GM12873 (cell line): ENCODE measurements around the gene TMEM191C.

Experiments used
- TF ChIP-seq, protein P1 (sequence below): IDR thresholded peaks from 2 replicates; pipeline ENCODE4 v1.5.1; 2012; ENCODE audit warnings: low read depth, mild to moderate bottlenecking, moderate library complexity, low read length, control low read depth; ENCODE audit not compliant: insufficient read depth; ENCODE audit errors: missing control alignments

TMEM191C gene

DNA sequence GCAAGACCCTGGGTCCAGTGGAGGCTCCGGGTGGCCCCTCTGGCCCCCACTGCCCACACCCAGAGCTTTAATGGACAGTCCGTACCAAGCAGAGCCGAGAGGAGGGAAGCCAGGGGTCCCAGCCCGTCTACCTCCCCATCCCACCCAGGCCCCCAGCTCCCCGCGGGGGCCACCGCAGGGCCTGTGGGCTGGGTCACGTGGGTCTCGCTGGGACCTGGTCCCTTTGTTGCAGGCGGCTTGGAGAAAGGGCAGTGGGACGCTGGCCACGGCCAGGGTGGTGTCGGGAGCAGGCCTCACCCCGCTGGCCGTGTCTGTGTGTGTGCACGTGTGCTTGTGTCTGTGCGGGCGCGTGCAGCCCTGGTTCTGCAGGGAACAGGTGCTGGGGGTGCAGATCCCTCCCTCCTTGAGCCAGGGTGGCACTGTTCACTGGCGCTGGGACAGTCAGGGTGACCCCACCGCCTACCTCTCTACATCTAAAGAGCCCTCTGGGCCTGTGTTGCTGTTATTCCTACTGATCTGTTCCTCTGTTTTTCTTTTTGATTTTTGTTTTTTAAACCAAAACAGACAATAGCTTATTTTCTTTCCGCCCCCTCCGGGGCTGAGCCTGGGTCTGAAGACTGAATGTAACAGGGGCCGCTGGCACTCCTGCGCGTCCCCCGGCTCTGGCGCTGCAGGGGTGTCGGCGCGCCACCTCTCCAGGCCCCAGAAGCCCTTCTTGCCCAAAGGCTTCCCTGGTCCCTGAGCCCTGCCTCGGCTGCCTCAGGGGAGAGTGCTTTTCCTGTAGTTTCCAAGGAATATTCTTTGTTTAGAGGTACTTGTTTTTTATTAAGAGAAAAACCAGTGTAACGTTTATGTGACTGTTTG is 20.1 kb upstream of the TMEM191C start:
- TF ChIP-seq, protein P1, sequence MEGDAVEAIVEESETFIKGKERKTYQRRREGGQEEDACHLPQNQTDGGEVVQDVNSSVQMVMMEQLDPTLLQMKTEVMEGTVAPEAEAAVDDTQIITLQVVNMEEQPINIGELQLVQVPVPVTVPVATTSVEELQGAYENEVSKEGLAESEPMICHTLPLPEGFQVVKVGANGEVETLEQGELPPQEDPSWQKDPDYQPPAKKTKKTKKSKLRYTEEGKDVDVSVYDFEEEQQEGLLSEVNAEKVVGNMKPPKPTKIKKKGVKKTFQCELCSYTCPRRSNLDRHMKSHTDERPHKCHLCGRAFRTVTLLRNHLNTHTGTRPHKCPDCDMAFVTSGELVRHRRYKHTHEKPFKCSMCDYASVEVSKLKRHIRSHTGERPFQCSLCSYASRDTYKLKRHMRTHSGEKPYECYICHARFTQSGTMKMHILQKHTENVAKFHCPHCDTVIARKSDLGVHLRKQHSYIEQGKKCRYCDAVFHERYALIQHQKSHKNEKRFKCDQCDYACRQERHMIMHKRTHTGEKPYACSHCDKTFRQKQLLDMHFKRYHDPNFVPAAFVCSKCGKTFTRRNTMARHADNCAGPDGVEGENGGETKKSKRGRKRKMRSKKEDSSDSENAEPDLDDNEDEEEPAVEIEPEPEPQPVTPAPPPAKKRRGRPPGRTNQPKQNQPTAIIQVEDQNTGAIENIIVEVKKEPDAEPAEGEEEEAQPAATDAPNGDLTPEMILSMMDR = no peak

DNA sequence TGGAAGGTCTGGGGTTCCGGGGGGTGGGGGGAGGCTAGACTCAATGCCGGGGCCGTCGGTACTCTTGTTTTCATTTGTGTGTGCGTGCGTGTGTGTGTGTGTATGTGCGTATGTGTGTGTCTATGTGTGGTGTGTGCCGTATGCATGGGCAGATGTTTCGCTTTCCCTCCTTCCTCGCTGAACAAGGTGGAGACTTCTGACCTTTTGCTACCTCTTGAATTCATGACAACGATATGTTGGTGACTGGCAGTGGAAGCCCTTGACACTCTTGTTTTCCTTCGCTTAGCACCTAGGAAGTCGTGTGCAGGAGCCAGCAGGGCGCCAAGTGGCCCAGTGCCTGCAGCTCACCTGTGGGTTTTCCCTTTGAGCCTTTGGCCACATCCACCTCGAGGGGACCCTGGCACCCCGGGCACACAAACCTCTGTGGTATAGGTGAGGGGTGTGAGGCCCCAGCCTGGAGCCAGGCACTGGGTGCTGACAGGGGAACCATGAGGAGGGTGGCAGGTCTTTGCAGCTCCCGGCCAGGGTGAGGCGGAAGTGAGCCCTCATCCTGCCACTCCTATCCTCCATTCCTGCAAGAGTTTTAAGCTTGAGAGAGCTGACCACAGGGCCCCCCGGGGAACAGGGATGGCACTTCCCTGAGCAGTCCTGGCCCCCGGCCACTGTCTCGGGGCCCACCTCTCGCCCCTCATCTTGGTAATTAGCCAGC is 19.3 kb upstream of the TMEM191C start:
- TF ChIP-seq, protein P1 = peak; percentile 41

DNA sequence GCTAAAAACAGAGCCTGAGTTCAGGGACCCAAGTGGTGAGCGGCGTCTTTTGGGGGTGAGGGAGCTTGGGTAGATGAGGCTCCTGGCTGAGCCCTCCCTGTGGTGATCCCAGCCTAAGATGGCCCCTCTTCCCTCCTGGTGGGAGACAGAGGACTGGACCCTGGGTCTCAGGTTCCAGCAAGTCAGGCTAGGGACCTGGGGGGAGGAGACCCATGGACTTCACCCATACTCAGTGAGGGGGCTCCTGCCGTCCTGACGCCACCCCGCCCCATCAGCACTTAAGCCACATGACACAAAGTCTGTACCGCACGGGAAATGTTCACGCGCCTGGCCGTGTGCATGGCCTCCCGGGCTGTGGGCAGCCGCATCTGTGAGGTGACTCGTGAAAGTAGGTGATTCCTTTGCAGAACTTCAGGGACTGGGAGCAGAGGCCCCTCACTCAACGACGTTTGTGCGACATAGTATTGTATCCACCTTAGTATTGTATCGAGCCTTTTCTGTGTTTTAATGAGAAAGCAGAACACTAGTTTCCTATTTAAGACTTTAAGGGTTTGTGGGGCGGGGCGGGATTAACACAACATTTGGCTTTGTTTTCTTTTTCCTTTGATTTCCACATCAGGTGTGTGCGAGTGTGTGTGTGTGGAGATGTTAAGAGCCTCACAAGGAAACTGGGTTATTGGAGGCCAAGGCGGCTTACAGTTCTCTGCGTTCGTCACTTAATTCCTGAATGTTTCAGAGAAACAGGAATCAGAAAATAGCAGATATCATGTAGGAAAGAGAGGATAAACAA is 18.4 kb upstream of the TMEM191C start:
- TF ChIP-seq, protein P1 = no peak

DNA sequence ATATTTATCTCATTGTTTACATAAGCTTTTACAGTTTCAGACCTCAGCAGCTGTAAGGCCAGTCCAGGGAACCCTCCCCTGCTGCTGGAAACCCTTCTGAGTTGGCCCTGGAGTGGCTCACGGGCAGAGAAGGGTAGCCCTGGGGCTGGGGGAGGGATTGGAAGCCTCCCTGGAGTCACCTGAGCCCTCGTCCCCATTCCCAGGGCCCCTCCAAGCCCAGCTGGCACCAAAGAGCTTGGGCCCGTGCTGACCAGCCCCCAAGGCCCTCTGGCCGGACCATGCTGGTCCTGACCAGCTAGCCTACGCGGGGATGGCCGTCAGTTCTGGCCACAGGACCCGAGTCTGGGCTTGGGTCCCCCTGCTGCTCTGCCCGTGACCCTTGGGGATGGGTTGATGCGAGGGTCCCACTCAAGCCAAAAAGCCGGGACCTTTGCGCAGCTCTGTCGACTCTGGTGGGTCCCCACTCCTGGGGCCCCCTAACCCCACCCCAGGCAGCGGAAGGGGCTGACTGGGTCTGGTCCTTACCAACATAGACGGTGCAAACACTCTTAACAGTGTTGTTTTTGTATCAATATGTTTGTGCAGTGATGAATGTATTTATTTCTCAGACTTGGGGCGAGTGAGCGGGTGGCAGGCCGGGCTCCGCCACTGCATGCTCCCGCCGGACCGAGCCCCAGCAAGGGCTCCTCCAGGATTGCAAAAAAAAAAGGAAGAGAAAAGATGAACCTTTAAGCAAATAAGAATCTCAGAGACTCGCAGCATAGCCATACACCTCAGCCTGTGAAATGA is 17.5 kb upstream of the TMEM191C start:
- TF ChIP-seq, protein P1 = no peak

DNA sequence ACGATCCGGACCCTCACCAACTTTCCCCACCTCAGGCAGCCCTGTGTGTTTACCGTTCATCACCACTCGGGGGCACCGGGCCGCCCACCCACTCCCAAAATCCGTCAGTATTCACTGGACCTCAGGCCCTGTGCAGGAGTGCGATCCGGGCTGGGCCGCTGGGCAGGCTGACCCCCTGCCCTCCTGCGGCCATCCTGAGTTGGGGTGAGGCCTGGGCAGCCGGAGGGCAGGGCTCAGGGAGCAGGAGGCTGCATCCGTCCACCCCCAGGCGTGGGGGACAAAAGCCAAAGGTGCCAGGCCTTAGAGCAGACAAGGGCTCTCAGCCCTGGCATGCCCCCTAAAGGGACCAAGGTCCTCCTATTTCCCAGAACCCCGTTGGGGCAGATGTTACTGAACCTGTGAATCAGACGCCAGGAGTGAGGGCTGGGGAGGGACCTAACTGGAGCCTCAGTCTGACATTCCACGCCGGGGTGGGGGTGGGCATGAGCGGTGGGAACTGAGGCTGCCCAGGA is 16.8 kb upstream of the TMEM191C start:
- TF ChIP-seq, protein P1 = no peak

DNA sequence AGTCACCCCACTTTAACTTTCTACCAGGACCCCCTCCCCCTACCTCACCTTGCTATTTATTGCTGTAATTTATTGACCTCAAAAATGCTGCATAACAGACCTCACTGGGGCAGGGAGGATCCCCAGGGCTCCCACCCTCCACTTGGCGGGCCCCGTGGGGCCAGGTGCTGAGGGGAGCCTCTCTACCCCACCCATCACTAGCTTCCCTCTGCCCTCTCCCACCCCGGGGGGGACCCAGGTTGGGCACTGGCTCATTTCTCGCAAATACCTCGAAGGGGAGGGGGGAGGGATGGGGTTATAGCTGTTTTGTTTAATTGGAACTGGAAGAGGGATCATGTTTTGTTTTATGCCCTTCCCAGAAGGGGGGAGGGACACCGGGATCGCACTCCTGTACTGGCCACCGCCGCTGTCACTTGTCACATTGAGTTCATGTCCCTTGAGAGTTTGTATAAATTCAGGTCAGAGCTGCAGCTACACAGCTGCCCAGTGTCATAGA is 16.3 kb upstream of the TMEM191C start:
- TF ChIP-seq, protein P1 = no peak
